Vagina (tissue), 2 donors: ENCODE measurements around the gene SLC40A1. TPM values are rescaled to one million over a fixed set of nuclear protein-coding genes. Genes with fewer than 3 reads are reported as not detected.
"Not testable (repeated sequence)": the region's sequence is repeated elsewhere in the genome, so short reads cannot be mapped to it uniquely, and the experiment has no call there.

Experiments
- DNase-seq, 2 donors: peaks; one replicate each; pipeline ENCODE4 v3.0.0-alpha.2; 2017; ENCODE audit errors: extremely low spot score in 2 of 2
- H3K27ac ChIP-seq: fragments of 200-600 bp; sonication (generic); one replicate; pipeline ENCODE4 v1.5.1; 2019
- H3K27me3 ChIP-seq: fragments of 200-600 bp; sonication (generic); one replicate; pipeline ENCODE4 v1.5.1; 2019
- H3K36me3 ChIP-seq, 2 donors: fragments of 200-600 bp; sonication (generic); one replicate each; pipeline ENCODE4 v1.5.1; 2017 to 2019
- H3K4me1 ChIP-seq: fragments of 200-600 bp; sonication (generic); one replicate; pipeline ENCODE4 v1.5.1; 2019
- H3K4me3 ChIP-seq, 2 donors: fragments of 200-600 bp; sonication (generic); 1 replicate in 1 of 2; 2 replicates in 1 of 2; pipeline ENCODE4 v1.5.1; 2016 to 2019
- H3K9me3 ChIP-seq: fragments of 200-600 bp; sonication (generic); one replicate; pipeline ENCODE4 v1.5.1; 2019
- CTCF ChIP-seq, 3 experiments: fragments of 450-650 bp in 2 of 3; fragments of 200-600 bp in 1 of 3; sonication (generic) in 1 of 3; IDR thresholded peaks; one replicate each; pipeline ENCODE4 v1.5.1; 2017 to 2019; ENCODE audit warnings: antibody characterized with exemption in 3 of 3, mild to moderate bottlenecking in 2 of 3, moderate library complexity in 2 of 3
- POLR2A ChIP-seq, 2 donors: fragments of 450-650 bp; IDR thresholded peaks; one replicate each; pipeline ENCODE4 v1.6.1; 2017; ENCODE audit warnings: antibody characterized with exemption in 2 of 2, mild to moderate bottlenecking in 2 of 2, moderate library complexity in 2 of 2
- POLR2AphosphoS5 ChIP-seq, 2 donors: sonication (generic); formaldehyde crosslinking; IDR thresholded peaks; one replicate each; pipeline ENCODE4 v1.9.0; 2017; ENCODE audit warnings: antibody characterized with exemption in 2 of 2, mild to moderate bottlenecking in 2 of 2, low read depth in 1 of 2; ENCODE audit not compliant: insufficient read depth in 1 of 2
- intact Hi-C: fragments of 100-400 bp; cut with DNase I; formaldehyde crosslinking; loops from one replicate; pipeline ENCODE4 v1.15.1; 2023
- total RNA-seq: library from RNA; depleted of rRNA; stranded (reverse); fragments of >200 nt; gene quantifications from one replicate; pipeline ENCODE4 v1.2.3, GENCODE V29; 2016

SLC40A1 gene
- total RNA-seq, 1 donor from 2014 or later = 53.3 TPM

DNA sequence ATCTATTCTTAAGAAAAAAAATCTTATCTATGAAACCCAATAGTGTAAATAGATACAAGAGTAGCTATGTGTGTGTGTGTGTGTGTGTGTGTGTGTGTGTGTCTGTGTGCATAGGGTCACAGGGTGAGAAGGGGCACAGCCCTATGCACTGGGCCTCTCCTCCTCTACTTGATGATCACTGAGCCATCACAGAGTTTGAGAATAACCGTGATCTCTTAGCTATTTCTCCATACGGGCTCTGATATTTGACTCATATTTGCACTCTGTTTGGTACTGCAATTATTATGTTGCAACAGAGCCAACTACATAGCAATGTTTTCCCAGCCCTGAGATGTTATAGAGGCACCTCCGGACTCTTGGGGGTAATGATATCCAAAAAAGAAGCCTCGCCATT is 28.8 kb upstream of the SLC40A1 start:
- Histone ChIP-seq H3K27ac (peak overlapping the region; percentile 15), H3K36me3 (no peaks in the 10 kb centered on the region), H3K4me3 (no peak overlapping the region), H3K4me1 (peaks cover 39% of the 10 kb centered on the region), H3K9me3 (no peaks in the 10 kb centered on the region), H3K27me3 (no peaks in the 10 kb centered on the region)
- no peak for DNase-seq
- TF ChIP-seq CTCF (IDR thresholded peaks at IDR 0.05) = no peak
- TF ChIP-seq POLR2AphosphoS5 (IDR thresholded peaks at IDR 0.05; ENCODE audit: insufficient read depth in 1 of 2, low read depth in 1 of 2) = no peak
- TF ChIP-seq POLR2A (IDR thresholded peaks at IDR 0.05) = no peak
- intact Hi-C loops = no loop called here

DNA sequence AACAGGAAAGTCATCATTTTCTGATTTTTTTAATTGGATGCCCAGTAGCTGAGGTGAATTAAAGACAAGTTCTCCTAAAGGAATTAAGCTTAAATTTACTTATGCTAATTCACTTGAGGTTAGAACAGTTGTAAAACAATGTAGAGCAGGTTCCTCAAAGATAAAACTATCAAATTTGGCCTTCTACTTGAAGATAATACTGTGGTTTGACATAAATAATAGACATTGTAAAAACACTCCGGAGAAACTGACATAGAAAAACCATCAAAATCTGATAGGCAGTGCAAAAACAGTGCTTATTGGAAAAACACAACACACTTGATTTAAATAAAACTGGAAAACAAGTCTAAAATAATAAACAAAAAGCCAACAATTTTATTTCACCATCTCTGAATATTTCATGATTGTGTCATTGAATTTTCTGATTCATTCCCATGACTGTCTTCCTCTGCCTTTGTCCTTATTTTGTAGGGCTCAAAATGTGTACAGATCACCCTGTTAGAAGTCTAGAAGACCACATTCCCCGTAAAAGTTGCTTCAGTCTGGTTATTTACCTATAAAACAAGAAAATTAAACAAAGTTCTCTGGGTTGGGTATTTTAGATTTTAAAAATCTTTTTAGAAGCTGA is 28.3 kb upstream of the SLC40A1 start:
- intact Hi-C loops = no loop called here
- Histone ChIP-seq H3K9me3 (no peaks in the 10 kb centered on the region), H3K27ac (no peak overlapping the region), H3K27me3 (no peaks in the 10 kb centered on the region), H3K4me3 (no peak overlapping the region), H3K36me3 (no peaks in the 10 kb centered on the region), H3K4me1 (peaks cover 34% of the 10 kb centered on the region)
- TF ChIP-seq POLR2A (IDR thresholded peaks at IDR 0.05) = no peak
- TF ChIP-seq POLR2AphosphoS5 (IDR thresholded peaks at IDR 0.05; ENCODE audit: insufficient read depth in 1 of 2, low read depth in 1 of 2) = no peak
- no peak for TF ChIP-seq CTCF (IDR thresholded peaks at IDR 0.05)
- DNase-seq = no peak

- Histone ChIP-seq H3K9me3 (no peaks in the 10 kb centered on the region), H3K27me3 (no peaks in the 10 kb centered on the region), H3K27ac (no peak overlapping the region), H3K36me3 (no peaks in the 10 kb centered on the region), H3K4me1 (peaks cover 27% of the 10 kb centered on the region), H3K4me3 (no peak overlapping the region)
- DNase-seq = no peak
- intact Hi-C loops = no loop called here
- TF ChIP-seq CTCF (IDR thresholded peaks at IDR 0.05) (no peak), POLR2AphosphoS5 (IDR thresholded peaks at IDR 0.05; ENCODE audit: insufficient read depth in 1 of 2, low read depth in 1 of 2) (no peak), POLR2A (IDR thresholded peaks at IDR 0.05) (no peak)
Measured at GRCh38 chr2:189608170-189608569, 27.6 kb upstream of the SLC40A1 start.

GRCh38 chr2:189602233-189602632 is 21.6 kb upstream of the SLC40A1 start:
- intact Hi-C loops = no loop called here
- Histone ChIP-seq H3K27me3 (no peaks in the 10 kb centered on the region), H3K4me3 (no peak overlapping the region), H3K27ac (no peak overlapping the region), H3K4me1 (no peaks in the 10 kb centered on the region), H3K9me3 (no peaks in the 10 kb centered on the region), H3K36me3 (no peaks in the 10 kb centered on the region)
- no peak for DNase-seq
- TF ChIP-seq CTCF (IDR thresholded peaks at IDR 0.05) = no peak
- TF ChIP-seq POLR2A (IDR thresholded peaks at IDR 0.05) = no peak
- no peak for TF ChIP-seq POLR2AphosphoS5 (IDR thresholded peaks at IDR 0.05; ENCODE audit: insufficient read depth in 1 of 2, low read depth in 1 of 2)

- H3K4me3 ChIP-seq, H3K27me3 ChIP-seq, H3K27ac ChIP-seq, intact Hi-C loops, H3K9me3 ChIP-seq, H3K4me1 ChIP-seq, DNase-seq, H3K36me3 ChIP-seq: not testable (repeated sequence)
Measured at GRCh38 chr2:189601652-189602051, 21.1 kb upstream of the SLC40A1 start.
